Pons (tissue), 1 donor: ENCODE data around the gene KRTAP5-4.
A peak's percentile ranks its signal among the peaks of the same experiment; 100 is the strongest.
"Not testable (repeated sequence)": the region's sequence is repeated elsewhere in the genome, so short reads cannot be mapped to it uniquely, and the experiment has no call there.

Experiments
- DNase-seq: peaks from one replicate; pipeline ENCODE4 v3.0.0-alpha.2; 2016; ENCODE audit warnings: low spot score

KRTAP5-4 gene

GRCh38 chr11:1600626-1601025, 21.3 kb downstream of the KRTAP5-4 start:
- peak; percentile 13 for DNase-seq

GRCh38 chr11:1598816-1599215, 23.1 kb downstream of the KRTAP5-4 start:
- DNase-seq = no peak

GRCh38 chr11:1598406-1598805, 23.5 kb downstream of the KRTAP5-4 start:
- not testable (repeated sequence) for DNase-seq

- DNase-seq = no peak
Measured at GRCh38 chr11:1597994-1598380, 24.0 kb downstream of the KRTAP5-4 start, which contains the start of gene KRTAP5-2. KRTAP5-2 (minus strand) TSS chr11:1598294; CDS start chr11:1598250, 44 bp downstream.

- no peak for DNase-seq
Measured at GRCh38 chr11:1597331-1597993, 24.5 kb downstream of the KRTAP5-4 start.

GRCh38 chr11:1596576-1597121, 25.3 kb downstream of the KRTAP5-4 start:
- DNase-seq = not testable (repeated sequence)

GRCh38 chr11:1595994-1596575, 25.9 kb downstream of the KRTAP5-4 start:
- DNase-seq = not testable (repeated sequence)

- no peak for DNase-seq
Measured at GRCh38 chr11:1592628-1593027, 29.3 kb downstream of the KRTAP5-4 start.

- DNase-seq = no peak
Measured at GRCh38 chr11:1589996-1590395, 31.9 kb downstream of the KRTAP5-4 start.

- not testable (repeated sequence) for DNase-seq
Measured at GRCh38 chr11:1589191-1589963, 32.6 kb downstream of the KRTAP5-4 start.

GRCh38 chr11:1586699-1587098, 35.2 kb downstream of the KRTAP5-4 start:
- no peak for DNase-seq

GRCh38 chr11:1584661-1585370, 37.1 kb downstream of the KRTAP5-4 start, which contains the start of gene KRTAP5-1:
KRTAP5-1 (minus strand) TSS chr11:1585283; CDS start chr11:1585249, 34 bp downstream.
- not testable (repeated sequence) for DNase-seq

GRCh38 chr11:1582909-1583308, 39.0 kb downstream of the KRTAP5-4 start:
- not testable (repeated sequence) for DNase-seq

- DNase-seq = no peak
Measured at GRCh38 chr11:1581976-1582375, 40.0 kb downstream of the KRTAP5-4 start.

GRCh38 chr11:1576825-1577224, 45.1 kb downstream of the KRTAP5-4 start:
- no peak for DNase-seq

- not testable (repeated sequence) for DNase-seq
Measured at GRCh38 chr11:1575756-1576155, 46.2 kb downstream of the KRTAP5-4 start.

GRCh38 chr11:1574933-1575242, 47.0 kb downstream of the KRTAP5-4 start:
- DNase-seq = no peak

GRCh38 chr11:1574238-1574932, 47.6 kb downstream of the KRTAP5-4 start:
- DNase-seq = peak; percentile 43

GRCh38 chr11:1573903-1574237, 48.1 kb downstream of the KRTAP5-4 start:
- no peak for DNase-seq

GRCh38 chr11:1573077-1573902, 48.6 kb downstream of the KRTAP5-4 start:
- DNase-seq = no peak
